Measurements from ENCODE around the gene APMAP. TPM values are rescaled to one million over a fixed set of nuclear protein-coding genes. Genes with fewer than 3 reads are reported as not detected.

Gene APMAP
- total RNA-seq, 4 donors from 2014 or later, result 19.0 to 40.9 (median 31.6) TPM

GRCh38 chr20:24989162-24989561 is 3.4 kb downstream of the APMAP start:
- H3K27me3 ChIP-seq, result no peaks in the 10 kb centered on the region
- TF ChIP-seq CTCF (IDR thresholded peaks at IDR 0.05) (no peak), POLR2A (IDR thresholded peaks at IDR 0.05) (no peak)
- DNase-seq, result peak in 1 of 3 donors; percentile 1
- H3K36me3 ChIP-seq, result no peaks in the 10 kb centered on the region
- no peak overlapping the region for H3K4me3 ChIP-seq
- H3K9me3 ChIP-seq, result no peaks in the 10 kb centered on the region
- H3K27ac ChIP-seq, result no peak overlapping the region
- peaks cover 0 to 44% (median 5%) of the 10 kb centered on the region in 4 donors for H3K4me1 ChIP-seq

- Histone ChIP-seq H3K4me3 (no peak overlapping the region), H3K27me3 (no peaks in the 10 kb centered on the region), H3K36me3 (peaks cover 0 to 3% (median 0%) of the 10 kb centered on the region in 3 donors), H3K9me3 (no peaks in the 10 kb centered on the region), H3K27ac (no peak overlapping the region), H3K4me1 (peaks cover 0 to 34% (median 4%) of the 10 kb centered on the region in 4 donors)
- TF ChIP-seq POLR2A (IDR thresholded peaks at IDR 0.05) (no peak), CTCF (IDR thresholded peaks at IDR 0.05) (no peak)
- peak in 1 of 3 donors; percentile 7 for DNase-seq
These were observed 4.4 kb downstream of the APMAP start for GRCh38 chr20:24987873-24988835.

- TF ChIP-seq POLR2A (IDR thresholded peaks at IDR 0.05) (no peak), CTCF (IDR thresholded peaks at IDR 0.05) (no peak)
- Histone ChIP-seq H3K4me1 (peaks cover 0 to 32% (median 3%) of the 10 kb centered on the region in 4 donors), H3K4me3 (no peak overlapping the region)
These were observed 5.3 kb downstream of the APMAP start for GRCh38 chr20:24987244-24987643.

GRCh38 chr20:24986436-24987015 is 6.0 kb downstream of the APMAP start:
- H3K36me3 ChIP-seq, result peaks cover 0 to 17% (median 0%) of the 10 kb centered on the region in 3 donors
- no peaks in the 10 kb centered on the region for H3K27me3 ChIP-seq
- DNase-seq, result no peak
- H3K4me1 ChIP-seq, result peaks cover 0 to 29% (median 1%) of the 10 kb centered on the region in 4 donors
- TF ChIP-seq POLR2A (IDR thresholded peaks at IDR 0.05), result no peak
- H3K27ac ChIP-seq, result no peak overlapping the region
- no peaks in the 10 kb centered on the region for H3K9me3 ChIP-seq
- H3K4me3 ChIP-seq, result no peak overlapping the region

More at GRCh38 chr20:24987244-24987643, 5.3 kb downstream of the APMAP start:
- Histone ChIP-seq H3K27ac (no peak overlapping the region), H3K9me3 (no peaks in the 10 kb centered on the region), H3K27me3 (no peaks in the 10 kb centered on the region), H3K36me3 (peaks cover 0 to 11% (median 0%) of the 10 kb centered on the region in 3 donors)
- DNase-seq, result no peak

GRCh38 chr20:24985802-24986201 is 6.7 kb downstream of the APMAP start:
- TF ChIP-seq CTCF (IDR thresholded peaks at IDR 0.05) (no peak), POLR2A (IDR thresholded peaks at IDR 0.05) (no peak)
- Histone ChIP-seq H3K4me3 (no peak overlapping the region), H3K9me3 (no peaks in the 10 kb centered on the region), H3K27ac (no peak overlapping the region), H3K27me3 (no peaks in the 10 kb centered on the region), H3K4me1 (peaks cover 0 to 22% (median 0%) of the 10 kb centered on the region in 4 donors), H3K36me3 (peaks cover 0 to 18% (median 0%) of the 10 kb centered on the region in 3 donors)
- DNase-seq, result no peak
